H9 (cell line): ENCODE results near the gene DKK3. TPM values are rescaled to one million over a fixed set of nuclear protein-coding genes. Genes with fewer than 3 reads are reported as not detected.

Source experiments
- DNase-seq: peaks from one replicate; pipeline ENCODE4 v3.0.0-alpha.2; 2017
- H2AFZ ChIP-seq: one replicate; pipeline ENCODE4 v1.6.1; 2013; ENCODE audit warnings: mild to moderate bottlenecking, low read length, control low read depth, moderate library complexity
- H2AK5ac ChIP-seq: 2 replicates; pipeline ENCODE4 v1.6.1; 2013; ENCODE audit warnings: low read length, control low read depth, mixed read lengths; ENCODE audit not compliant: insufficient read length
- H2BK120ac ChIP-seq: one replicate; pipeline ENCODE4 v1.6.1; 2013; ENCODE audit warnings: low read depth, mild to moderate bottlenecking, low read length, control low read depth, inconsistent platforms; ENCODE audit not compliant: poor library complexity, severe bottlenecking
- H2BK12ac ChIP-seq: 2 replicates; pipeline ENCODE4 v1.6.1; 2013; ENCODE audit warnings: low read length, control low read depth, mixed read lengths, low read depth; ENCODE audit not compliant: insufficient read length
- H2BK15ac ChIP-seq: 2 replicates; pipeline ENCODE4 v1.6.1; 2013; ENCODE audit warnings: low read depth, low read length, control low read depth
- H2BK20ac ChIP-seq: one replicate; pipeline ENCODE4 v1.6.1; 2013; ENCODE audit warnings: low read depth, mild to moderate bottlenecking, low read length, control low read depth, inconsistent platforms; ENCODE audit not compliant: poor library complexity, severe bottlenecking
- H2BK5ac ChIP-seq: 2 replicates; pipeline ENCODE4 v1.6.1; 2013; ENCODE audit warnings: low read length, control low read depth, mixed read lengths; ENCODE audit not compliant: insufficient read length
- H3K14ac ChIP-seq: 2 replicates; pipeline ENCODE4 v1.6.1; 2013; ENCODE audit warnings: low read length, control low read depth; ENCODE audit not compliant: insufficient read depth
- H3K18ac ChIP-seq: 2 replicates; pipeline ENCODE4 v1.6.1; 2013; ENCODE audit warnings: low read depth, mild to moderate bottlenecking, mixed read lengths, low read length, control low read depth; ENCODE audit not compliant: insufficient read length
- H3K23ac ChIP-seq: 2 replicates; pipeline ENCODE4 v1.6.1; 2013; ENCODE audit warnings: low read length, control low read depth, mixed read lengths, low read depth; ENCODE audit not compliant: insufficient read length
- H3K23me2 ChIP-seq: 2 replicates; pipeline ENCODE4 v1.6.1; 2013; ENCODE audit warnings: low read depth, mild to moderate bottlenecking, mixed read lengths, low read length, control low read depth; ENCODE audit not compliant: insufficient read length, poor library complexity, severe bottlenecking
- H3K27ac ChIP-seq: 2 replicates; pipeline ENCODE4 v1.5.1; 2013; ENCODE audit warnings: low read length, control low read depth, mixed read lengths, low read depth; ENCODE audit not compliant: insufficient read length
- H3K27me3 ChIP-seq: 2 replicates; pipeline ENCODE4 v1.6.1; 2013; ENCODE audit warnings: low read length, control low read depth, inconsistent platforms; ENCODE audit not compliant: insufficient read depth
- H3K4ac ChIP-seq: 2 replicates; pipeline ENCODE4 v1.6.1; 2013; ENCODE audit warnings: low read depth, mild to moderate bottlenecking, control low read depth, inconsistent platforms, low read length, moderate library complexity
- H3K4me1 ChIP-seq: 2 replicates; pipeline ENCODE4 v1.6.1; 2013; ENCODE audit warnings: low read length, control low read depth, inconsistent platforms; ENCODE audit not compliant: insufficient read depth
- H3K4me2 ChIP-seq: 2 replicates; pipeline ENCODE4 v1.6.1; 2013; ENCODE audit warnings: low read length, control low read depth, mixed read lengths; ENCODE audit not compliant: insufficient read length, insufficient read depth
- H3K56ac ChIP-seq: 2 replicates; pipeline ENCODE4 v1.6.1; 2013; ENCODE audit warnings: low read depth, mild to moderate bottlenecking, mixed read lengths, low read length, control low read depth; ENCODE audit not compliant: insufficient read length
- H3K79me1 ChIP-seq: 2 replicates; pipeline ENCODE4 v1.6.1; 2013; ENCODE audit warnings: low read depth, mild to moderate bottlenecking, moderate library complexity, low read length, control low read depth, inconsistent platforms; ENCODE audit not compliant: insufficient read depth, poor library complexity, severe bottlenecking
- H3K79me2 ChIP-seq: 2 replicates; pipeline ENCODE4 v1.6.1; 2013; ENCODE audit warnings: low read length, control low read depth, inconsistent platforms; ENCODE audit not compliant: insufficient read depth
- H3K9ac ChIP-seq: 2 replicates; pipeline ENCODE4 v1.6.1; 2013; ENCODE audit warnings: low read length, control low read depth, mixed read lengths; ENCODE audit not compliant: insufficient read length; ENCODE audit errors: extremely low read depth
- H3K9me3 ChIP-seq: one replicate; pipeline ENCODE4 v1.6.1; 2013; ENCODE audit warnings: low read depth, low read length, inconsistent platforms; ENCODE audit not compliant: control insufficient read depth
- H3T11ph ChIP-seq: one replicate; pipeline ENCODE4 v1.6.1; 2013; ENCODE audit warnings: mild to moderate bottlenecking, low read length, control low read depth, inconsistent platforms
- H4K20me1 ChIP-seq: one replicate; pipeline ENCODE4 v1.6.1; 2013; ENCODE audit not compliant: control insufficient read depth, insufficient read length, insufficient read depth
- H4K5ac ChIP-seq: 2 replicates; pipeline ENCODE4 v1.6.1; 2013; ENCODE audit warnings: low read depth, mild to moderate bottlenecking, mixed read lengths, low read length, control low read depth; ENCODE audit not compliant: insufficient read length
- H4K8ac ChIP-seq: replicated peaks from 2 replicates; pipeline ENCODE4 v1.6.1; 2013; ENCODE audit warnings: low read length, control low read depth, mixed read lengths, low read depth; ENCODE audit not compliant: insufficient read length
- H4K91ac ChIP-seq: 2 replicates; pipeline ENCODE4 v1.6.1; 2013; ENCODE audit warnings: low read depth, mild to moderate bottlenecking, moderate library complexity, mixed read lengths, low read length, control low read depth; ENCODE audit not compliant: insufficient read length
- H3K27ac Mint-ChIP-seq, 3 experiments: 2 replicates in 2 of 3; 3 replicates in 1 of 3; pipeline ENCODE4 v1.8.0; 2020 to 2021; ENCODE audit warnings: mixed read lengths in 3 of 3, mild to moderate bottlenecking in 1 of 3, moderate library complexity in 1 of 3
- H3K27me3 Mint-ChIP-seq: 2 replicates; pipeline ENCODE4 v1.8.0; 2021; ENCODE audit warnings: low read depth, mild to moderate bottlenecking, moderate library complexity, mixed read lengths
- H3K36me3 Mint-ChIP-seq, 3 experiments: 2 replicates in 2 of 3; 3 replicates in 1 of 3; pipeline ENCODE4 v1.8.0; 2020 to 2021; ENCODE audit warnings: low read depth in 3 of 3, mixed read lengths in 3 of 3; ENCODE audit not compliant: insufficient read depth in 1 of 3
- H3K4me1 Mint-ChIP-seq, 2 experiments: 2 replicates each; pipeline ENCODE4 v1.8.0; 2020; ENCODE audit warnings: mixed read lengths in 2 of 2
- H3K4me3 Mint-ChIP-seq, 2 experiments: 2 replicates in 1 of 2; 3 replicates in 1 of 2; pipeline ENCODE4 v1.8.0; 2020 to 2021; ENCODE audit warnings: mild to moderate bottlenecking in 2 of 2, mixed read lengths in 2 of 2, moderate library complexity in 1 of 2
- H3K9me3 Mint-ChIP-seq, 2 experiments: 2 replicates in 1 of 2; 3 replicates in 1 of 2; pipeline ENCODE4 v1.8.0; 2020; ENCODE audit warnings: mild to moderate bottlenecking in 2 of 2, mixed read lengths in 2 of 2, moderate library complexity in 1 of 2
- WGBS: extraction: QIAGEN DNeasy Blood & Tissue Kit; methylation state at CpG from one replicate; pipeline ENCODE4 v1.1.7; 2013; ENCODE audit warnings: missing lambda C conversion rate, low lambda C conversion rate, mixed read lengths; ENCODE audit not compliant: insufficient read length; ENCODE audit errors: extremely low coverage; 5-methylcytosine and 5-hydroxymethylcytosine counted together
- total RNA-seq: library from RNA; stranded (reverse); gene quantifications from 2 replicates; pipeline ENCODE4 v1.2.1, GENCODE V29; 2021
- TF ChIP-seq, protein P1 (sequence below): fragments of 200-600 bp; sonication (generic); conservative IDR thresholded peaks from 3 replicates; pipeline ENCODE4 v1.8.0; 2021; ENCODE audit warnings: antibody characterized with exemption, mild to moderate bottlenecking

The DKK3 gene
- total RNA-seq, 1 experiment from 2014 or later, result 17.1 TPM

DNA sequence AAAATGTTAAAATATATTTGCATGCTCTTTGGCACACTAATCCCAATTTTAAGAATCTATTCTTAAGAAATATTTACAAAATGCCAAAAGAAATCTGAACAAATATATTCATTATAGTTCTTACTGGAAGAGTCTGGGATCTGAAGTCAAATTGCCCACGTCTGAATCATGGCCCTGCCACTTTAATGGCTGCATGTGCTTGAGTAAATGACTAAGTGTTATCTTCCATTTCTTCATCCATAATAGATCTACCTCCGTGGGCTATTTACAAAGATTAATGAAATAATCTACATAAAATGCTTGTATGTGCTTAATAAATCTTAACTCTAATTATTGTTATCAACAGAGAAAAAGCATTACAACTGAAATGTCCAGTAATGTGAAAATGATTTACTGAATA lies 24.5 kb upstream of the DKK3 start:
- Histone ChIP-seq H2BK15ac (no peak overlapping the region), H3K9me3 (no peaks in the 10 kb centered on the region), H4K20me1 (no peaks in the 10 kb centered on the region), H2BK5ac (no peak overlapping the region), H3K23me2 (no peaks in the 10 kb centered on the region), H2AFZ (no peak overlapping the region), H3K4me1 (no peaks in the 10 kb centered on the region), H3K4me2 (no peak overlapping the region), H3K56ac (no peak overlapping the region), H3K14ac (no peak overlapping the region), H3K27ac (no peak overlapping the region), H3T11ph (no peak overlapping the region), H3K4ac (no peak overlapping the region), H3K18ac (no peak overlapping the region), H2BK120ac (no peak overlapping the region), H3K79me2 (no peaks in the 10 kb centered on the region), H2AK5ac (no peak overlapping the region), H3K27me3 (no peaks in the 10 kb centered on the region), H2BK20ac (no peak overlapping the region), H3K23ac (no peak overlapping the region), H3K9ac (no peak overlapping the region), H4K5ac (no peak overlapping the region), H2BK12ac (no peak overlapping the region), H4K8ac (no peak overlapping the region), H4K91ac (no peak overlapping the region), H3K79me1 (no peaks in the 10 kb centered on the region)
- Mint-ChIP-seq H3K4me1 (peaks cover 0 to under 1% of the 10 kb centered on the region in 2 experiments; a peak in 1 of 4 replicates), H3K27ac (no peak overlapping the region), H3K27me3 (peaks cover 2% of the 10 kb centered on the region), H3K9me3 (no peaks in the 10 kb centered on the region), H3K36me3 (no peaks in the 10 kb centered on the region), H3K4me3 (no peak overlapping the region)
- TF ChIP-seq, protein P1, sequence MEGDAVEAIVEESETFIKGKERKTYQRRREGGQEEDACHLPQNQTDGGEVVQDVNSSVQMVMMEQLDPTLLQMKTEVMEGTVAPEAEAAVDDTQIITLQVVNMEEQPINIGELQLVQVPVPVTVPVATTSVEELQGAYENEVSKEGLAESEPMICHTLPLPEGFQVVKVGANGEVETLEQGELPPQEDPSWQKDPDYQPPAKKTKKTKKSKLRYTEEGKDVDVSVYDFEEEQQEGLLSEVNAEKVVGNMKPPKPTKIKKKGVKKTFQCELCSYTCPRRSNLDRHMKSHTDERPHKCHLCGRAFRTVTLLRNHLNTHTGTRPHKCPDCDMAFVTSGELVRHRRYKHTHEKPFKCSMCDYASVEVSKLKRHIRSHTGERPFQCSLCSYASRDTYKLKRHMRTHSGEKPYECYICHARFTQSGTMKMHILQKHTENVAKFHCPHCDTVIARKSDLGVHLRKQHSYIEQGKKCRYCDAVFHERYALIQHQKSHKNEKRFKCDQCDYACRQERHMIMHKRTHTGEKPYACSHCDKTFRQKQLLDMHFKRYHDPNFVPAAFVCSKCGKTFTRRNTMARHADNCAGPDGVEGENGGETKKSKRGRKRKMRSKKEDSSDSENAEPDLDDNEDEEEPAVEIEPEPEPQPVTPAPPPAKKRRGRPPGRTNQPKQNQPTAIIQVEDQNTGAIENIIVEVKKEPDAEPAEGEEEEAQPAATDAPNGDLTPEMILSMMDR, result no peak
- no peak for DNase-seq
- WGBS, result no CpG with 5 or more reads among the region's 2 CpGs
